Neural progenitor cell (in vitro differentiated cells): ENCODE results near the gene CPT1A. TPM values are rescaled to one million over a fixed set of nuclear protein-coding genes. Genes with fewer than 3 reads are reported as not detected.

Experiments
- DNase-seq: peaks from one replicate; pipeline ENCODE4 v3.0.0-alpha.2; 2016; ENCODE audit warnings: low spot score
- H2AFZ ChIP-seq: fragments of 200-600 bp; sonication (generic); replicated peaks from 2 replicates; pipeline ENCODE4 v1.6.1; 2016; ENCODE audit warnings: antibody characterized with exemption
- H3F3A ChIP-seq: fragments of 200-600 bp; sonication (generic); 2 replicates; pipeline ENCODE4 v1.6.1; 2016; ENCODE audit warnings: antibody characterized with exemption, low read depth
- H3K27ac ChIP-seq: fragments of 200-600 bp; sonication (generic); 2 replicates; pipeline ENCODE4 v1.5.1; 2016; ENCODE audit warnings: mild to moderate bottlenecking
- H3K27me3 ChIP-seq: fragments of 200-600 bp; sonication (generic); 2 replicates; pipeline ENCODE4 v1.6.1; 2016; ENCODE audit warnings: mild to moderate bottlenecking, moderate library complexity
- H3K36me3 ChIP-seq: fragments of 200-600 bp; sonication (generic); 2 replicates; pipeline ENCODE4 v1.5.1; 2016
- H3K4me1 ChIP-seq: fragments of 200-600 bp; sonication (generic); 2 replicates; pipeline ENCODE4 v1.6.1; 2016; ENCODE audit warnings: mixed run types
- H3K4me2 ChIP-seq: fragments of 200-600 bp; sonication (generic); 2 replicates; pipeline ENCODE4 v1.6.1; 2016
- H3K4me3 ChIP-seq: fragments of 200-600 bp; sonication (generic); 2 replicates; pipeline ENCODE4 v1.5.1; 2016
- H3K79me2 ChIP-seq: fragments of 200-600 bp; sonication (generic); 2 replicates; pipeline ENCODE4 v1.6.1; 2016; ENCODE audit warnings: low read depth
- H3K9ac ChIP-seq: fragments of 200-600 bp; sonication (generic); 2 replicates; pipeline ENCODE4 v1.6.1; 2016
- H3K9me3 ChIP-seq: fragments of 200-600 bp; sonication (generic); 2 replicates; pipeline ENCODE4 v1.5.1; 2016; ENCODE audit warnings: low read depth
- H4K20me1 ChIP-seq: fragments of 200-600 bp; sonication (generic); 2 replicates; pipeline ENCODE4 v1.6.1; 2016; ENCODE audit warnings: low read depth
- H3K27ac Mint-ChIP-seq: 3 replicates; pipeline ENCODE4 v1.8.0; 2021; ENCODE audit warnings: mixed read lengths
- H3K27me3 Mint-ChIP-seq: 2 replicates; pipeline ENCODE4 v1.8.0; 2022; ENCODE audit warnings: low read depth, mild to moderate bottlenecking, inconsistent platforms, moderate library complexity, mixed read lengths; ENCODE audit not compliant: insufficient read depth
- H3K36me3 Mint-ChIP-seq: 3 replicates; pipeline ENCODE4 v1.8.0; 2021; ENCODE audit warnings: mixed read lengths
- H3K4me1 Mint-ChIP-seq: 3 replicates; pipeline ENCODE4 v1.8.0; 2021; ENCODE audit warnings: mixed read lengths
- H3K4me3 Mint-ChIP-seq: 3 replicates; pipeline ENCODE4 v1.8.0; 2021; ENCODE audit warnings: mild to moderate bottlenecking, moderate library complexity, mixed read lengths
- H3K9me3 Mint-ChIP-seq: 3 replicates; pipeline ENCODE4 v1.8.0; 2020; ENCODE audit warnings: mixed read lengths
- CTCF ChIP-seq: fragments of 200-600 bp; sonication (generic); IDR thresholded peaks from 2 replicates; pipeline ENCODE4 v1.5.1; 2017; ENCODE audit warnings: antibody characterized with exemption, mild to moderate bottlenecking
- EZH2 ChIP-seq: fragments of 200-600 bp; sonication (generic); IDR thresholded peaks from 2 replicates; pipeline ENCODE4 v1.6.1; 2017; ENCODE audit warnings: antibody characterized with exemption, mild to moderate bottlenecking, moderate library complexity
- EZH2phosphoT487 ChIP-seq: fragments of 200-600 bp; sonication (generic); IDR thresholded peaks from 2 replicates; pipeline ENCODE4 v1.6.1; 2017; ENCODE audit warnings: antibody characterized with exemption
- total RNA-seq: library from RNA; depleted of rRNA; stranded (reverse); fragments of >200 nt; gene quantifications from 2 replicates; pipeline ENCODE4 v1.2.3, GENCODE V29; 2015; ENCODE audit warnings: low replicate concordance

Gene CPT1A
- total RNA-seq, 1 donor from 2014 or later = 0.64 TPM

- DNase-seq = no peak
- Histone ChIP-seq H3K4me3 (no peak overlapping the region), H3K79me2 (no peaks in the 10 kb centered on the region), H2AFZ (no peak overlapping the region), H3K36me3 (no peaks in the 10 kb centered on the region), H3K9ac (no peak overlapping the region), H3F3A (no peaks in the 10 kb centered on the region), H3K27ac (no peak overlapping the region), H3K4me1 (no peaks in the 10 kb centered on the region), H4K20me1 (no peaks in the 10 kb centered on the region), H3K27me3 (no peaks in the 10 kb centered on the region), H3K4me2 (no peak overlapping the region), H3K9me3 (no peaks in the 10 kb centered on the region)
- no peaks in the 10 kb centered on the region for H3K4me1 Mint-ChIP-seq
- H3K36me3 Mint-ChIP-seq = no peaks in the 10 kb centered on the region
- H3K4me3 Mint-ChIP-seq = no peak overlapping the region
- no peaks in the 10 kb centered on the region for H3K9me3 Mint-ChIP-seq
- no peak overlapping the region for H3K27ac Mint-ChIP-seq
- TF ChIP-seq CTCF (no peak), EZH2phosphoT487 (no peak), EZH2 (no peak)
- H3K27me3 Mint-ChIP-seq = peaks cover 6% of the 10 kb centered on the region
Observed at GRCh38 chr11:68735646-68736045, 106.1 kb downstream of the CPT1A start.

GRCh38 chr11:68735125-68735524 is 106.6 kb downstream of the CPT1A start:
- Histone ChIP-seq H3K27me3 (no peaks in the 10 kb centered on the region), H3K36me3 (no peaks in the 10 kb centered on the region), H3K9ac (no peak overlapping the region), H3K9me3 (no peaks in the 10 kb centered on the region), H3K27ac (no peak overlapping the region), H3K4me1 (no peaks in the 10 kb centered on the region), H3K79me2 (no peaks in the 10 kb centered on the region), H4K20me1 (no peaks in the 10 kb centered on the region), H3K4me2 (no peak overlapping the region), H2AFZ (no peak overlapping the region), H3K4me3 (no peak overlapping the region), H3F3A (no peaks in the 10 kb centered on the region)
- H3K27ac Mint-ChIP-seq = no peak overlapping the region
- H3K4me3 Mint-ChIP-seq = no peak overlapping the region
- H3K4me1 Mint-ChIP-seq = no peaks in the 10 kb centered on the region
- TF ChIP-seq EZH2phosphoT487 = no peak
- no peak for TF ChIP-seq EZH2
- TF ChIP-seq CTCF = no peak
- peaks cover 6% of the 10 kb centered on the region for H3K27me3 Mint-ChIP-seq
- no peaks in the 10 kb centered on the region for H3K9me3 Mint-ChIP-seq
- no peaks in the 10 kb centered on the region for H3K36me3 Mint-ChIP-seq
- no peak for DNase-seq

GRCh38 chr11:68734111-68734510 is 107.6 kb downstream of the CPT1A start:
- H3K4me3 Mint-ChIP-seq = no peak overlapping the region

More at GRCh38 chr11:68734111-68734510, 107.6 kb downstream of the CPT1A start:
- H3K4me1 ChIP-seq = no peaks in the 10 kb centered on the region
- H3K79me2 ChIP-seq = no peaks in the 10 kb centered on the region
- H3K9ac ChIP-seq = no peak overlapping the region
- H3F3A ChIP-seq = no peaks in the 10 kb centered on the region
- no peak overlapping the region for H3K27ac ChIP-seq
- H3K9me3 Mint-ChIP-seq = no peaks in the 10 kb centered on the region
- TF ChIP-seq EZH2 = no peak
- no peak for TF ChIP-seq CTCF
- TF ChIP-seq EZH2phosphoT487 = no peak
- H3K27me3 Mint-ChIP-seq = peaks cover 6% of the 10 kb centered on the region
- H3K36me3 ChIP-seq = no peaks in the 10 kb centered on the region
- no peaks in the 10 kb centered on the region for H3K4me1 Mint-ChIP-seq
- no peaks in the 10 kb centered on the region for H3K27me3 ChIP-seq
- H2AFZ ChIP-seq = no peak overlapping the region
- H3K27ac Mint-ChIP-seq = no peak overlapping the region
- H3K9me3 ChIP-seq = no peaks in the 10 kb centered on the region
- no peaks in the 10 kb centered on the region for H3K36me3 Mint-ChIP-seq
- no peak overlapping the region for H3K4me2 ChIP-seq
- DNase-seq = no peak
- H3K4me3 ChIP-seq = no peak overlapping the region
- no peaks in the 10 kb centered on the region for H4K20me1 ChIP-seq
